Right lobe of liver (tissue), 6 donors: ENCODE measurements around the gene KHNYN. TPM values are rescaled to one million over a fixed set of nuclear protein-coding genes. Genes with fewer than 3 reads are reported as not detected.

Experiments used
- ATAC-seq, 4 donors: fragments of 200-7000 bp; cut with Tn5 transposase; one replicate each; pipeline ENCODE4 v1.9.1; 2020; ENCODE audit warnings: mild to moderate bottlenecking in 4 of 4, moderate library complexity in 4 of 4
- DNase-seq, 3 donors: peaks; one replicate each; pipeline ENCODE4 v3.0.0-alpha.2; 2020
- H3K27ac ChIP-seq, 3 donors: fragments of 200-600 bp; one replicate each; pipeline ENCODE4 v1.8.0; 2022
- H3K27me3 ChIP-seq, 2 donors: fragments of 200-600 bp; one replicate each; pipeline ENCODE4 v1.8.0; 2022
- H3K36me3 ChIP-seq, 4 donors: fragments of 200-600 bp; sonication (generic) in 1 of 4; one replicate each; pipeline versions ENCODE4 v1.5.1 to v1.8.0; 2017 to 2022; ENCODE audit warnings: control low read depth in 1 of 4
- H3K4me1 ChIP-seq, 4 donors: fragments of 200-600 bp; sonication (generic) in 1 of 4; one replicate each; pipeline versions ENCODE4 v1.5.1 to v1.8.0; 2017 to 2022; ENCODE audit warnings: control low read depth in 1 of 4
- H3K4me3 ChIP-seq, 3 donors: fragments of 200-600 bp; one replicate each; pipeline ENCODE4 v1.8.0; 2022
- H3K9me3 ChIP-seq, 4 donors: fragments of 200-600 bp; sonication (generic) in 1 of 4; one replicate each; pipeline versions ENCODE4 v1.5.1 to v1.8.0; 2017 to 2022; ENCODE audit warnings: control low read depth in 1 of 4
- CTCF ChIP-seq, 4 donors: fragments of 200-600 bp in 3 of 4; fragments of 450-650 bp in 1 of 4; IDR thresholded peaks; one replicate each; pipeline versions ENCODE4 v1.5.1 to v1.8.0; 2016 to 2022; ENCODE audit warnings: antibody characterized with exemption in 4 of 4, mild to moderate bottlenecking in 2 of 4
- POLR2A ChIP-seq: fragments of 450-650 bp; IDR thresholded peaks from one replicate; pipeline ENCODE4 v1.6.1; 2017; ENCODE audit warnings: antibody characterized with exemption, mild to moderate bottlenecking
- WGBS: methylation state at CpG from one replicate; pipeline ENCODE4 v1.1.6; 2018; ENCODE audit warnings: low coverage, low lambda C conversion rate; ENCODE audit not compliant: insufficient coverage; ENCODE audit errors: missing lambda C conversion rate; 5-methylcytosine and 5-hydroxymethylcytosine counted together
- intact Hi-C, 2 donors: fragments of 100-400 bp; cut with DNase I; formaldehyde crosslinking; loops; one replicate each; pipeline versions ENCODE4 v1.11.2 to v1.14.1; 2022
- total RNA-seq, 6 experiments: library from RNA; depleted of rRNA in 2 of 6; stranded (reverse); fragments of >200 nt in 2 of 6; fragmentation: NEBNext Ultra II Directional in 3 of 6; extraction: Animal tissue kit (Norgen Biotek cat#: 25700) in 3 of 6; gene quantifications; one replicate each; pipeline versions ENCODE4 v1.1.0 to v1.2.4, GENCODE V29; 2016 to 2023
- donor health status: DM: no; HTN: yes; CAD: no.
- donor health status: DM: no; HTN: no; CAD: no.
- donor health status: DM: no; HTN: no; CAD: no.
- donor health status: DM: no; HTN: yes; CAD: no.
- donor health status: DM: no; HTN: yes; CAD: no.

The KHNYN gene
- total RNA-seq, 6 experiments from 2014 or later = 19.6 to 24.9 (median 21.4) TPM

GRCh38 chr14:24440606-24441399 lies 11.0 kb downstream of the KHNYN start:
- Histone ChIP-seq H3K36me3 (peaks cover 0 to 47% (median 16%) of the 10 kb centered on the region in 4 donors), H3K4me3 (no peak overlapping the region), H3K4me1 (peaks cover 0 to 17% (median 4%) of the 10 kb centered on the region in 4 donors), H3K27ac (no peak overlapping the region), H3K9me3 (no peaks in the 10 kb centered on the region), H3K27me3 (no peaks in the 10 kb centered on the region)
- intact Hi-C loops = no loop called here
- DNase-seq (no peak), ATAC-seq (no peak)
- TF ChIP-seq POLR2A = no peak
- TF ChIP-seq CTCF (IDR thresholded peaks at IDR 0.05) = no peak
- 80% methylated on average over 2 of the region's 8 CpGs for WGBS

- 54% methylated on average over 5 of the region's 5 CpGs for WGBS
- no peaks in the 10 kb centered on the region for H3K27me3 ChIP-seq
- peaks cover 0 to 17% (median 4%) of the 10 kb centered on the region in 4 donors for H3K4me1 ChIP-seq
- no peak for ATAC-seq
- H3K36me3 ChIP-seq = peaks cover 0 to 40% (median 13%) of the 10 kb centered on the region in 4 donors
- TF ChIP-seq CTCF (IDR thresholded peaks at IDR 0.05) (no peak), POLR2A (no peak)
- no peaks in the 10 kb centered on the region for H3K9me3 ChIP-seq
- DNase-seq = no peak
- peak overlapping the region; percentile 61 to 72 (median 70) for H3K4me3 ChIP-seq
- intact Hi-C loops = no loop called here
- peak overlapping the region in 2 of 3 donors; percentile 98 to 99 for H3K27ac ChIP-seq
Observed at GRCh38 chr14:24441485-24441884, 11.7 kb downstream of the KHNYN start.

GRCh38 chr14:24441904-24442239 lies 12.1 kb downstream of the KHNYN start:
- Histone ChIP-seq H3K27me3 (no peaks in the 10 kb centered on the region), H3K36me3 (peaks cover 0 to 38% (median 13%) of the 10 kb centered on the region in 4 donors), H3K9me3 (no peaks in the 10 kb centered on the region), H3K4me1 (peaks cover 0 to 17% (median 4%) of the 10 kb centered on the region in 4 donors), H3K4me3 (peak overlapping the region; percentile 61 to 72 (median 70)), H3K27ac (peak overlapping the region; percentile 98 to 99 (median 99))
- intact Hi-C loops = no loop called here
- DNase-seq = no peak
- WGBS = under 1% methylated on average over 12 of the region's 12 CpGs
- TF ChIP-seq POLR2A (no peak), CTCF (IDR thresholded peaks at IDR 0.05) (peak in 1 of 4 donors; percentile 2)
- ATAC-seq = no peak

GRCh38 chr14:24442240-24443052 lies 12.7 kb downstream of the KHNYN start, which contains the start of gene SDR39U1:
SDR39U1 (minus strand) TSS chr14:24442776; CDS start chr14:24442769, 7 bp downstream.
- H3K27ac ChIP-seq = peak within 1 kb of the TSS; percentile 98 to 99 (median 99)
- no peaks in the 10 kb centered on the region for H3K9me3 ChIP-seq
- DNase-seq = peak; percentile 96 to 98 (median 97)
- H3K36me3 ChIP-seq = peaks cover 0 to 32% (median 11%) of the 10 kb centered on the region in 4 donors
- WGBS = 0% methylated on average over 36 of the region's 52 CpGs
- intact Hi-C loops = no loop called here
- H3K4me1 ChIP-seq = peaks cover 0 to 11% (median 4%) of the 10 kb centered on the region in 4 donors
- H3K27me3 ChIP-seq = no peaks in the 10 kb centered on the region
- peak in 1 of 4 donors; percentile 1 for TF ChIP-seq CTCF (IDR thresholded peaks at IDR 0.05)
- peak; percentile 96 for TF ChIP-seq POLR2A
- ATAC-seq = peak; percentile 91 to 95 (median 94)
- H3K4me3 ChIP-seq = peak within 1 kb of the TSS; percentile 61 to 72 (median 70)
